RWPE2 (cell line): Measurements from ENCODE around the gene POGK.
A peak's percentile ranks its signal among the peaks of the same experiment; 100 is the strongest.
"Not testable (repeated sequence)": the region's sequence is repeated elsewhere in the genome, so short reads cannot be mapped to it uniquely, and the experiment has no call there.

ENCODE experiments used
- ATAC-seq: fragments of 200-7000 bp; cut with Tn5 transposase; 3 replicates; pipeline ENCODE4 v1.9.1; 2021; ENCODE audit warnings: low read depth
- DNase-seq: peaks from one replicate; pipeline ENCODE4 v3.0.0-alpha.2; 2020; ENCODE audit warnings: low spot score
- H3K27ac ChIP-seq: fragments of 450-650 bp; 2 replicates; pipeline ENCODE4 v1.5.1; 2017; ENCODE audit warnings: mild to moderate bottlenecking; ENCODE audit not compliant: poor library complexity, severe bottlenecking
- H3K27me3 ChIP-seq: fragments of 250-450 bp; sonication (Bioruptor Pico); 2 replicates; pipeline ENCODE4 v1.5.1; 2021; ENCODE audit warnings: mild to moderate bottlenecking, moderate library complexity; ENCODE audit not compliant: insufficient read depth, poor library complexity, severe bottlenecking
- H3K36me3 ChIP-seq: fragments of 250-450 bp; sonication (Bioruptor Pico); 2 replicates; pipeline ENCODE4 v1.5.1; 2020; ENCODE audit warnings: low read depth, mild to moderate bottlenecking, moderate library complexity
- H3K4me1 ChIP-seq: fragments of 250-450 bp; sonication (Bioruptor Pico); 2 replicates; pipeline ENCODE4 v1.5.1; 2021; ENCODE audit warnings: mild to moderate bottlenecking, moderate library complexity; ENCODE audit not compliant: insufficient read depth, poor library complexity, severe bottlenecking
- H3K4me3 ChIP-seq: fragments of 250-450 bp; sonication (Bioruptor Pico); 2 replicates; pipeline ENCODE4 v1.5.1; 2021; ENCODE audit warnings: mild to moderate bottlenecking, moderate library complexity; ENCODE audit not compliant: severe bottlenecking
- H3K9me3 ChIP-seq: fragments of 250-450 bp; sonication (Bioruptor Pico); 2 replicates; pipeline ENCODE4 v1.5.1; 2021; ENCODE audit warnings: mild to moderate bottlenecking, moderate library complexity; ENCODE audit not compliant: severe bottlenecking
- TF ChIP-seq, protein P1 (sequence below): fragments of 450-650 bp; IDR thresholded peaks from one replicate; pipeline ENCODE4 v1.5.1; 2017; ENCODE audit warnings: mild to moderate bottlenecking, moderate library complexity; ENCODE audit not compliant: poor library complexity, severe bottlenecking

The POGK gene

GRCh38 chr1:166813508-166814223 lies 25.6 kb upstream of the POGK start:
- ATAC-seq (no peak), DNase-seq (no peak)
- Histone ChIP-seq H3K27ac (no peak overlapping the region), H3K4me3 (no peak overlapping the region), H3K27me3 (no peaks in the 10 kb centered on the region), H3K9me3 (no peaks in the 10 kb centered on the region), H3K36me3 (no peaks in the 10 kb centered on the region), H3K4me1 (no peaks in the 10 kb centered on the region)
- TF ChIP-seq, protein P1, sequence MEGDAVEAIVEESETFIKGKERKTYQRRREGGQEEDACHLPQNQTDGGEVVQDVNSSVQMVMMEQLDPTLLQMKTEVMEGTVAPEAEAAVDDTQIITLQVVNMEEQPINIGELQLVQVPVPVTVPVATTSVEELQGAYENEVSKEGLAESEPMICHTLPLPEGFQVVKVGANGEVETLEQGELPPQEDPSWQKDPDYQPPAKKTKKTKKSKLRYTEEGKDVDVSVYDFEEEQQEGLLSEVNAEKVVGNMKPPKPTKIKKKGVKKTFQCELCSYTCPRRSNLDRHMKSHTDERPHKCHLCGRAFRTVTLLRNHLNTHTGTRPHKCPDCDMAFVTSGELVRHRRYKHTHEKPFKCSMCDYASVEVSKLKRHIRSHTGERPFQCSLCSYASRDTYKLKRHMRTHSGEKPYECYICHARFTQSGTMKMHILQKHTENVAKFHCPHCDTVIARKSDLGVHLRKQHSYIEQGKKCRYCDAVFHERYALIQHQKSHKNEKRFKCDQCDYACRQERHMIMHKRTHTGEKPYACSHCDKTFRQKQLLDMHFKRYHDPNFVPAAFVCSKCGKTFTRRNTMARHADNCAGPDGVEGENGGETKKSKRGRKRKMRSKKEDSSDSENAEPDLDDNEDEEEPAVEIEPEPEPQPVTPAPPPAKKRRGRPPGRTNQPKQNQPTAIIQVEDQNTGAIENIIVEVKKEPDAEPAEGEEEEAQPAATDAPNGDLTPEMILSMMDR = no peak

DNA sequence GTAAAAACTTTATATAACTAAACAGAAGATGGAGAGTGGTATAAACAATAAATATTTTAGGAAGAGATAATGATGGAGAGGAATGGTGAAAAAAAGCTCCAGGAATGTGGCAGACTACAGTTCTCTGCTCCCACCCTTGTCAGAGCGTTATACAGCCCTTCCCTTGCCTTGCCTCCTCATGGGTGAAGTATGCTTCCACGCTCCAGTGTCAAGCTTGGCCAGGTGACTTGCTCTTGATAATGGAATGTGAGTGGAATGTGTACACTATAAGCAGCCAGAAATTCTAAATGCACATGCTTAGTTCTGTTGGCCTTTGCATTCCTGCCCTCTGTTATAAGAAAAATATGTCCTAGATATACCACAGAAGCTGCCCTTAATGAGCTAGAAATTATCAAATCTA lies 24.7 kb upstream of the POGK start:
- Histone ChIP-seq H3K27ac (no peak overlapping the region), H3K9me3 (no peaks in the 10 kb centered on the region), H3K36me3 (no peaks in the 10 kb centered on the region), H3K27me3 (no peaks in the 10 kb centered on the region), H3K4me3 (no peak overlapping the region), H3K4me1 (no peaks in the 10 kb centered on the region)
- DNase-seq (no peak), ATAC-seq (peak; percentile 42; the same call in 2 of the 3 replicates)
- TF ChIP-seq, protein P1 = no peak

- DNase-seq (no peak), ATAC-seq (no peak)
- Histone ChIP-seq H3K9me3 (no peaks in the 10 kb centered on the region), H3K27me3 (no peaks in the 10 kb centered on the region), H3K4me3 (no peak overlapping the region), H3K27ac (no peak overlapping the region), H3K36me3 (no peaks in the 10 kb centered on the region), H3K4me1 (no peaks in the 10 kb centered on the region)
- TF ChIP-seq, protein P1 = no peak
Observed at GRCh38 chr1:166819974-166820373, 19.3 kb upstream of the POGK start.

DNA sequence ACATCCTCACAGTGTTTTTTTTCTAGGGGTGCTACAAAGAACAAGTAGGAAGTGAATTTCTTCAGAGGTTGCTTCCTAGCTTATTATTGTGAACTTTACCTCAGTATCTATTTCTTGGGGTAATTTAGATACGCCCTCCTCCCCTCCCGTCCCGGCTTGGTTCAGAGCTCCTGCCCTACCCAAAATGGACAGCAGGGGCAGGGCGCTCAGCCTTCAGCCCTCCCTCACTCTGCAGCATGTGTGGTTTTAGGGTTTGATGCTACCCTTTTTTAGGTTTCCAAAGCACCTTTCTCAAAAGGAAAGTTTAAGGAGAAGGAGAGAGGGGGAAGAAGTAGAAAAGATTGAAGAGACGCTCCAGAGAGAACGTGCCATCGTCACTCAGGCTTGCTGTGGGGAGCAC lies 16.9 kb upstream of the POGK start:
- H3K4me3 ChIP-seq = no peak overlapping the region
- H3K27ac ChIP-seq = no peak overlapping the region
- H3K36me3 ChIP-seq = no peaks in the 10 kb centered on the region
- no peaks in the 10 kb centered on the region for H3K4me1 ChIP-seq
- ATAC-seq (0 out of 3 replicates have a peak, but pooled peaks have one; percentile 40), DNase-seq (no peak)
- TF ChIP-seq, protein P1 = no peak
- no peaks in the 10 kb centered on the region for H3K9me3 ChIP-seq
- no peaks in the 10 kb centered on the region for H3K27me3 ChIP-seq

- TF ChIP-seq, protein P1 = no peak
- DNase-seq (no peak), ATAC-seq (no peak)
- H3K4me3 ChIP-seq = no peak overlapping the region
- H3K27me3 ChIP-seq = no peaks in the 10 kb centered on the region
- peaks cover 3% of the 10 kb centered on the region for H3K9me3 ChIP-seq
- no peaks in the 10 kb centered on the region for H3K36me3 ChIP-seq
- H3K4me1 ChIP-seq = no peaks in the 10 kb centered on the region
- H3K27ac ChIP-seq = no peak overlapping the region
Observed at GRCh38 chr1:166827426-166827825, 11.8 kb upstream of the POGK start.

DNA sequence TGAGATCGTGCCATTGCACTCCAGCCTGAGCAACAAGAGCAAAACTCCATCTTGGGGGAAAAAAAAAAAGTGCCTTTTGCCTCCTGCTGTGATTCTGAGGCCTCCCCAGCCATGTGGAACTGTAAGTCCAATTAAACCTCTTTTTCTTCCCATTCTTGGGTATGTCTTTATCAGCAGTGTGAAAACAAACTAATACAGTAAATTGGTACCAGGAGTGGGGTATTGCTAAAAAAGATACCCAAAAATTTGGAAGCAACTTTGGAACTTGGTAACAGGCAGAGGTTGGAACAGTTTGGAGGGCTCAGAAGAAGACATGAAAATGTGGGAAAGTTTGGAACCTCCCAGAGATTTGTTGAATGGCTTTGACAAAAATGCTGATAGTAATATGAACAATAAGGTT lies 9.5 kb upstream of the POGK start:
- not testable (repeated sequence) for H3K4me3 ChIP-seq, H3K4me1 ChIP-seq, H3K36me3 ChIP-seq, H3K27ac ChIP-seq, ATAC-seq, DNase-seq, H3K9me3 ChIP-seq, H3K27me3 ChIP-seq
